Suprapubic skin (tissue), 4 donors: ENCODE data around the gene CKAP2.

Experiments
- CTCF ChIP-seq, 2 donors: fragments of 200-600 bp in 1 of 2; fragments of 450-650 bp in 1 of 2; sonication (generic) in 1 of 2; IDR thresholded peaks; one replicate each; pipeline ENCODE4 v1.5.1; 2016 to 2019; ENCODE audit warnings: antibody characterized with exemption in 2 of 2, mild to moderate bottlenecking in 1 of 2, moderate library complexity in 1 of 2
- EP300 ChIP-seq: sonication (generic); formaldehyde crosslinking; IDR thresholded peaks from one replicate; pipeline ENCODE4 v1.6.1; 2017; ENCODE audit warnings: antibody characterized with exemption
- POLR2A ChIP-seq, 2 donors: fragments of 450-650 bp; IDR thresholded peaks; one replicate each; pipeline ENCODE4 v1.6.1; 2017; ENCODE audit warnings: antibody characterized with exemption in 2 of 2, mild to moderate bottlenecking in 2 of 2, moderate library complexity in 2 of 2
- POLR2AphosphoS5 ChIP-seq, 3 donors: sonication (generic); formaldehyde crosslinking; IDR thresholded peaks; one replicate each; pipeline ENCODE4 v1.6.1; 2017; ENCODE audit warnings: antibody characterized with exemption in 3 of 3

GRCh38 chr13:52447354-52447753 is 7.9 kb upstream of the CKAP2 start:
- TF ChIP-seq CTCF (IDR thresholded peaks at IDR 0.05), result no peak
- no peak for TF ChIP-seq POLR2A (IDR thresholded peaks at IDR 0.05)
- no peak for TF ChIP-seq POLR2AphosphoS5 (IDR thresholded peaks at IDR 0.05)
- no peak for TF ChIP-seq EP300
